ENCODE data around the gene L1CAM. TPM values are rescaled to one million over a fixed set of nuclear protein-coding genes. Genes with fewer than 3 reads are reported as not detected.

The L1CAM gene
- total and polyA plus RNA-seq, 9 of the 15 experiments (the other 6 are each of a cell fraction or from before 2014, with no cell fraction given), result 0.09 to 0.86 (median 0.26) TPM; not detected in 3

GRCh38 chrX:153876112-153876491 is 9.9 kb downstream of the L1CAM start (continued):
- TF ChIP-seq ZBTB49 (CRISPR knock-in tag; IDR thresholded peaks at IDR 0.05; ENCODE audit: borderline replicate concordance) (no peak), ZNF316 (IDR thresholded peaks at IDR 0.05) (no peak), ZNF76 (CRISPR knock-in tag; IDR thresholded peaks at IDR 0.05; ENCODE audit: borderline replicate concordance) (no peak), TGIF2 (CRISPR knock-in tag; IDR thresholded peaks at IDR 0.05) (no peak), ZNF592 (IDR thresholded peaks at IDR 0.05) (no peak), NCOR1 (IDR thresholded peaks at IDR 0.05) (no peak)

All from K562 (cell line).